KOPT-K1 (cell line): ENCODE measurements around the gene TXNDC2.
A peak's percentile ranks its signal among the peaks of the same experiment; 100 is the strongest.
"Not testable (repeated sequence)": the region's sequence is repeated elsewhere in the genome, so short reads cannot be mapped to it uniquely, and the experiment has no call there.

Source experiments
- H3K27ac ChIP-seq: fragments of 200-600 bp; sonication (generic); 2 replicates; pipeline ENCODE4 v1.5.1; 2016; ENCODE audit warnings: antibody characterized with exemption, mild to moderate bottlenecking, low read depth, low read length; ENCODE audit not compliant: poor library complexity, severe bottlenecking
- H3K36me3 ChIP-seq: fragments of 200-600 bp; sonication (generic); 2 replicates; pipeline ENCODE4 v1.5.1; 2017; ENCODE audit warnings: antibody characterized with exemption, mild to moderate bottlenecking, low read length, moderate library complexity; ENCODE audit not compliant: insufficient read depth
- H3K9me3 ChIP-seq: fragments of 200-600 bp; sonication (generic); 2 replicates; pipeline ENCODE4 v1.5.1; 2017; ENCODE audit warnings: antibody characterized with exemption, low read length, mild to moderate bottlenecking; ENCODE audit not compliant: insufficient read depth, poor library complexity, severe bottlenecking

The TXNDC2 gene

GRCh38 chr18:9910071-9910470 lies 24.3 kb downstream of the TXNDC2 start:
- Histone ChIP-seq H3K27ac (no peak overlapping the region), H3K9me3 (no peaks in the 10 kb centered on the region), H3K36me3 (no peaks in the 10 kb centered on the region)

GRCh38 chr18:9910661-9911060 lies 24.9 kb downstream of the TXNDC2 start:
- Histone ChIP-seq H3K9me3 (no peaks in the 10 kb centered on the region), H3K27ac (no peak overlapping the region), H3K36me3 (no peaks in the 10 kb centered on the region)

GRCh38 chr18:9911226-9911625 lies 25.5 kb downstream of the TXNDC2 start:
- no peaks in the 10 kb centered on the region for H3K9me3 ChIP-seq
- no peaks in the 10 kb centered on the region for H3K36me3 ChIP-seq
- H3K27ac ChIP-seq = no peak overlapping the region

- not testable (repeated sequence) for H3K27ac ChIP-seq, H3K36me3 ChIP-seq
These were observed 26.5 kb downstream of the TXNDC2 start for GRCh38 chr18:9912285-9912684.

GRCh38 chr18:9913151-9913525 lies 27.4 kb downstream of the TXNDC2 start:
- H3K9me3 ChIP-seq = no peaks in the 10 kb centered on the region
- H3K36me3 ChIP-seq = no peaks in the 10 kb centered on the region
- H3K27ac ChIP-seq = peak overlapping the region; percentile 94

More at GRCh38 chr18:9912285-9912684, 26.5 kb downstream of the TXNDC2 start:
- not testable (repeated sequence) for H3K9me3 ChIP-seq

- Histone ChIP-seq H3K27ac (peak within 1 kb of the TSS; percentile 94), H3K36me3 (no peaks in the 10 kb centered on the region), H3K9me3 (no peaks in the 10 kb centered on the region)
These were observed 28.0 kb downstream of the TXNDC2 start, which contains the start of gene VAPA for GRCh38 chr18:9913526-9914333. VAPA (plus strand) TSS chr18:9914016; CDS start chr18:9914257, 241 bp downstream.

GRCh38 chr18:9914334-9914583 lies 28.5 kb downstream of the TXNDC2 start:
- H3K27ac ChIP-seq = peak overlapping the region; percentile 94
- no peaks in the 10 kb centered on the region for H3K9me3 ChIP-seq
- H3K36me3 ChIP-seq = no peaks in the 10 kb centered on the region

- no peaks in the 10 kb centered on the region for H3K36me3 ChIP-seq
- H3K27ac ChIP-seq = peak overlapping the region; percentile 94
- H3K9me3 ChIP-seq = no peaks in the 10 kb centered on the region
These were observed 29.0 kb downstream of the TXNDC2 start for GRCh38 chr18:9914584-9915290.

- H3K27ac ChIP-seq = peak overlapping the region; percentile 94
- no peaks in the 10 kb centered on the region for H3K9me3 ChIP-seq
- H3K36me3 ChIP-seq = no peaks in the 10 kb centered on the region
These were observed 29.7 kb downstream of the TXNDC2 start for GRCh38 chr18:9915291-9916076.

- no peaks in the 10 kb centered on the region for H3K36me3 ChIP-seq
- no peaks in the 10 kb centered on the region for H3K9me3 ChIP-seq
- H3K27ac ChIP-seq = peak overlapping the region; percentile 94
These were observed 30.4 kb downstream of the TXNDC2 start for GRCh38 chr18:9916077-9916639.

- Histone ChIP-seq H3K36me3 (no peaks in the 10 kb centered on the region), H3K27ac (no peak overlapping the region), H3K9me3 (no peaks in the 10 kb centered on the region)
These were observed 31.0 kb downstream of the TXNDC2 start for GRCh38 chr18:9916808-9917207.

- Histone ChIP-seq H3K9me3 (no peaks in the 10 kb centered on the region), H3K27ac (peak overlapping the region; percentile 7), H3K36me3 (no peaks in the 10 kb centered on the region)
These were observed 32.4 kb downstream of the TXNDC2 start for GRCh38 chr18:9918016-9918680.

- H3K9me3 ChIP-seq = no peaks in the 10 kb centered on the region
- H3K36me3 ChIP-seq = peaks cover 5% of the 10 kb centered on the region
- no peak overlapping the region for H3K27ac ChIP-seq
These were observed 33.9 kb downstream of the TXNDC2 start for GRCh38 chr18:9919564-9920232.

GRCh38 chr18:9922592-9923311 lies 37.0 kb downstream of the TXNDC2 start:
- H3K36me3 ChIP-seq = peaks cover 5% of the 10 kb centered on the region
- no peaks in the 10 kb centered on the region for H3K9me3 ChIP-seq
- no peak overlapping the region for H3K27ac ChIP-seq
